ENCODE results near the gene TAF8.
A peak's percentile ranks its signal among the peaks of the same experiment; 100 is the strongest.
"Not testable (repeated sequence)": the region's sequence is repeated elsewhere in the genome, so short reads cannot be mapped to it uniquely, and the experiment has no call there.

TAF8 gene

DNA sequence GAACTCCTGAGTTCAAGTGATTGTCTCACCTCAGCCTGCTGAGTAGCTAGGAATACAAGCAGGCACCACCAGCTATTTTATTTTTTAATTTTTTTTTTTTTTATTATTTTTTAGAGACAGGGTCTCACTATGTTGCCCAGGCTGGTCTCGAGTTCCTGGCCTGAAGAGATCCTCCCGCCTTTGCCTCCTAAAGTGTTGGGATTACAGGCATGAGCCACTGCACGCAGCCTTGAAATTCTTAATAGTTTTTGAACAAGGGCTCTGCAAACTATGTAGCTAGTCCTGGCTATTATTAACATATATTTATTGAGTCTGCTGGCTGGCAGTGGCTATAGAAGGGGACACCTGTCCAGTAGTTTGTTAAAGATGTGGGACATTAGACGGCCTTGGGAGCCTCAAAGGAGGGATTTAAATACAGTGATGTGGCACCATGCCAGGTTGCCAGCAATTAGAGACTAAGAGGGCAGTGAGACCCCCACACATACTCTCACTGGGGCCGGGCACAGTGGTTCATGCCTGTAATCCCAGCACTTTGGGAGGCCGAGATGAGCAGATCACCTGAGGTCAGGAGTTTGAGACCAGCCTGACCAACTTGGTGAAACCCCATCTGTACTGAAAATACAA, 21.1 kb upstream of the TAF8 start:
- DNase-seq: no peak

DNA sequence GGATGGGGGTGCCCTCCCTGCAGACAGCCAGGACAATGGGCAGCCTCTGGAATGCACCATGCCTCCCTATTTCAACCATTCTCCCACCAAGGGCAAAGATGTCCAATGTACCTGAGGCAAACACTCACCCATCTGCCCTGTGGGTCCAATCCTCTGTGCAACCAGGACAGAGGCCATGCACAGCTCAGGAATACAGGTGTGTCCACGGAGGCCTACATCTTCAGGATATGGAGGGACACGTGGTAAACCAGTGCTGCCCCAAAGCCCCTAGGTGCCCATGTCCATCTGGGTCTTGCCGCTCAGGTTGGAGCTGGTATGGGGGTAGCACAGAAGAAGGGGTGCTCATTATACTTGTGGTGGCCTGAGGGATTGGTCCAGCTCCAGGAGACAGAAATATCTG, 20.4 kb upstream of the TAF8 start:
- no peak for DNase-seq

GRCh38 chr6:42030585-42031506, 19.5 kb upstream of the TAF8 start:
- peak in 1 of 2 experiments; percentile 27 for DNase-seq

GRCh38 chr6:42032366-42032765, 18.0 kb upstream of the TAF8 start:
- no peak for DNase-seq

DNA sequence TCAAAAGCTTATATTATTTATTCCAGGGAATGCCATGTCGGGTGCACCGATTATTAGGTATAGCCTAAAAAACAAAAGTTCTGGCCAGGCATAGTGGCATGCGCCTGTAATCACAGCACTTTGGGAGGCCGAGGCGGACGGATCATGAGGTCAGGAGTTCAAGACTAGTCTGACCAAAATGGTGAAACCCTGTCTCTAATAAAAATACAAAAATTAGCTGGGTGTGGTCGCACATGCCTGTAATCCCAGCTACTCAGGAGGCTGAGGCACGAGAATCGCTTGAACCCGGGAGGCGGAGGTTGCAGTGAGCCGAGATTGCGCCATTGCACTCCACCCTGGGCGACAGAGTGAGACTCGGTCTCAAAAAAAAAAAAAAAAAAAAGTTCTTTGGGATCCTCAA, 12.7 kb upstream of the TAF8 start:
- not testable (repeated sequence) for DNase-seq

DNA sequence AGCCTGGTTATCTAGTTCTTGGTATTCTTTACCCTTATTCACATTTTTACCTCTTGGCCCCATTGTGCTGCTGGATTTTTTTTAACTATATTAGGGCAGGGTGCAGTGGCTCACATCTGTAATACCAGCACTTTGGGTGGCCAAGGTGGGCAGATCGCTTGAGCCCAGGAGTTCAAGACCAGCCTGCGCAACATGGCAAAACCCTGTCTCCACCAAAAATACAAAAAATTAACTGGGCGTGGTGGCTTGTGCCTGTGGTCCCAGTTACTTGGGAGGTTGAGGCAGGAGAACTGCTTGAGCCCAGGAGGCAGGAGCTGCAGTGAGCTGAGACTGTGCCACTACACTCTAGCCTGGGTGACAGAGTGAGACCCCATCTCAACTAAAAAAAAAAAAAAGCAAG, 12.2 kb upstream of the TAF8 start:
- DNase-seq: no peak

DNA sequence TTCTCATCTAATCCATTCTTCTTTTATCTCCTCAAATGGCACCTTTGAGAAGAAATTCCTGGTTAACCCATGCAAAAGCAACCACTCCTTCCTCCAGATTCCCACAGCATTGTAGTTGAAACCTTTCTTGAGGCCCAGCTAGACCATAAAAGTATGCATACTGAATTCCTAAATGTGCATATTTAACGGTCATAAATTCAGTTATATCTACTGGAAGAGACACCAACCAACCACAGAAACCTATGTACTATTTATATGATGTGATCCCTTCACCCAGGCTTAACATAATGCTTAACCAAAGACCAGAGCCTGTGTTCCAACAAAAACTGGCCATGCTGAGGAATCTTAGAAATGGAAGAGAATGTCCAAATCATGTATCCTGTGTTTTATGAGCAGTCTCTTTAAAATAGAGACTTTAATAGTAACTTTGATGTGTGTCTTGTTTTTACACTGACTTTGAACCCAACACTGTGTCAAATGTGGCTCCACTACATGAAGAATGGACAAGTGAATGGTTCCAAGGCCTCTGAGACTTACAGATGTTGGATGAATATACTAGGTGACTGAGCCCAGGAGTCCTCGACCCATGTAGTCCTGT, 11.4 kb upstream of the TAF8 start:
- DNase-seq: no peak

DNA sequence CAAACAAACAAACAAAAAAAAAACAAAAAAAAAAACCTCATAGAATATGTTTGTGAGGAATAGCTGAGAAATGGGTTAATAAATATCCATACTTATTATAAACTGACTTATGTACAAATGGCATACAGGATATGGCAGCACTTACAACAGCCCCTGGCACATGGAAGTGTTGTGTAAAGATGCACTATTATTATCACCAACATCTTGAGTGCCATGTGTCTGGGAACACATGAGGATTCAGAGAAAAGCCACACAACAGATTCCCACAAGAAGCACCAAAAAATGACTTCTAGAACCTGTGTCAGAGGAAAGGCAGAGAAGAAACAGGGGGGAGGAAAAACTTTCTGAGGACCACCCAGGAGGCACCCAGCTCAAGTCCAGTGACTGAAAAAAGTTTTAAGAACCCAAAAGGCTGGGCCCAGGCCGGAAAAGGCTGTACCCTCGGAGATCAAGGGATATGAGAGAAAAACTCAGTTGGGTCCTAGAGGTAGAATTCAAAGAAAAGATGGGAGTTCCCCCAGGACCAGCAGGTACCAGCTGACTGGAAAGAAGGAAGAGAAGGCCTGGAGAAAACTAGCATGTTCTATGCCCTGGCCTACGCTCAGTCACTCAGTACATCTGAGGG, 9.4 kb upstream of the TAF8 start:
- DNase-seq: no peak

- no peak for DNase-seq
Measured at GRCh38 chr6:42041481-42042053, 8.8 kb upstream of the TAF8 start.

GRCh38 chr6:42042108-42042507, 8.2 kb upstream of the TAF8 start:
- no peak for DNase-seq

DNA sequence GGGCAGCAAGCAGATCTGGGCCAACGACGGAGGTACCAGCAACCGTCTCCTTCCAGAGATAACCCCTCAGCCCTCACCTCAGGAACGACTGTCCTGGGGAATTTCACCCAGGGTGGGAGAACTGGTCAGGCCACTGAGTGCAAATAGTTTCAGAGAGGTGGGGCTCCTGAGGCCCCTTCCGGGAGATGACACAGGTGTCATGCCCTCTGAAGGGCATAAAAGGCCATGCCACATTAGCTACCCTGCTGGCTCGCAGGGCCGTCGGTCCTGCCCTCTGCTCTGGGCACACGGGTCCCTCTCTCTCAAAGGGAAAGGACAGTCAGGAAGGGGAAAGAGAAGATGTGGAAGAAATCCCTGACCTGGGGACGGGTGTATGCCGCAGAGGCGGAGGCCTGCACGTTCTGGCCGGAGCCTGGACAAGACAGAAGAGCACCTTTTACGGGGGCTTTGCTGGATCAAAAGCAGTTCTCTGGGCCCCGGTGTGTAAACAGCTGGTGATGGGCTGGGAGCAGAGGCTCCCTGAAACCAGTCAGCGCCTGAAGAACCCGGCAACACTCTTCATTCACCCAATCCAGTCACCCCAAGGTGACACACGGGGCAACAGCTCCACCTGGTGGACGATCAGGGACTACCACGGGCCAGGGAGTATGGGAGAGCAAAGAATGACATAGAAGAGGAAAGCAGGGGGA, 6.4 kb upstream of the TAF8 start:
- peak; percentile 88 to 89 for DNase-seq

- DNase-seq: peak; percentile 88 to 91
Measured at GRCh38 chr6:42045538-42046460, 4.5 kb upstream of the TAF8 start.

DNA sequence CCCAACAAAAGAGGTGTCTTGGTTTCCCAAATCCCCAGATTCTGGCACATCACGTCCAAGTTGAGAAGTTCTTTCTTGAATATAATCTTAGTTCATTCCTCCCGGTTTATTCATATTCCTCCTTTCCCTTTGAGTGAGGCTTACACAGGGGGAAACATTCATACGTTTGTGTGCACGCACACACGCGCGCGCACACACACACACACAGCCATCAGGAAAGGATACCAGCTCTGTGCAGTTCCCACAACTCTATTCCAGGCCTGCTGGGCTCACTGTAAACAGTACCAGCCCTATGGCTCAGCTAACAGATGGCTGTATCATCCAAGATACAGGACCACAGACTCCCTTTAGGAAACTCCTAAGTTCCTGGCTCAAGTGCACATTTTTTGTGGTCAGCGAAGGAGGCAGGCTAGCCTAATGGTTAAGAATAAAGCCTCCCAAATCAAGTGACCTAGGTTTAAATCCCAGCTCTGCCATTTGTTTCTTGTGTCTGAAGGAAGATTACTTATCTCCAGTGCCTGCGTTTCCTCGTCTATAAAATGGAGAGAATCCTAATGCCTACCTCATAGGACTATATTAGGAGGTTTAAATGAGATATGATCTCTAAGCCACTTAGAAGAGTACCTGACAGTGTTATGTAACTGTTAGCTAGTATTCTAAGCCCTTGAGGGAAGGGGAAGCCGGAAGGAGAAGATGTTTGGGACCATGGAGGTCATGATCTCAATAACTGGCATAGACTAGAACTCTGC, 3.7 kb upstream of the TAF8 start:
- no peak for DNase-seq

DNA sequence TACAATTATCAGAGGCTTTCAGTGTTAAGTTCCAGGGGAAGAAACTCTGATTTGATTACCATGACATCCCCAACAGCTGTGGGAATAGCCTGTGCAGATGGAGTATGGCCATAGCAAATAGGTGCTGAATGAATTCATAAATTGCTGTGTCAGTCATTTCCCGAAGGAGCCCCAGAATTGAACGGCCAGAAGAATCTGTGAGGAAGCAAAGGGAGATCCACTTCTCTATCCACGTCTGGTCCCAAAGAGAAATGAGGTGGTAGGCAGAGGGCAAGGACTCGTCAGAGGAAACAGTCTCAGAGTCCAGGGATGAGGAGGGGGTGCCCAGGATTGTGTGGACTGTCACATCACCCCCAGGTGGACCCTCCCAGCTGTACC, 3.1 kb upstream of the TAF8 start:
- DNase-seq: no peak

GRCh38 chr6:42047790-42048405, 2.4 kb upstream of the TAF8 start:
- DNase-seq: no peak

DNA sequence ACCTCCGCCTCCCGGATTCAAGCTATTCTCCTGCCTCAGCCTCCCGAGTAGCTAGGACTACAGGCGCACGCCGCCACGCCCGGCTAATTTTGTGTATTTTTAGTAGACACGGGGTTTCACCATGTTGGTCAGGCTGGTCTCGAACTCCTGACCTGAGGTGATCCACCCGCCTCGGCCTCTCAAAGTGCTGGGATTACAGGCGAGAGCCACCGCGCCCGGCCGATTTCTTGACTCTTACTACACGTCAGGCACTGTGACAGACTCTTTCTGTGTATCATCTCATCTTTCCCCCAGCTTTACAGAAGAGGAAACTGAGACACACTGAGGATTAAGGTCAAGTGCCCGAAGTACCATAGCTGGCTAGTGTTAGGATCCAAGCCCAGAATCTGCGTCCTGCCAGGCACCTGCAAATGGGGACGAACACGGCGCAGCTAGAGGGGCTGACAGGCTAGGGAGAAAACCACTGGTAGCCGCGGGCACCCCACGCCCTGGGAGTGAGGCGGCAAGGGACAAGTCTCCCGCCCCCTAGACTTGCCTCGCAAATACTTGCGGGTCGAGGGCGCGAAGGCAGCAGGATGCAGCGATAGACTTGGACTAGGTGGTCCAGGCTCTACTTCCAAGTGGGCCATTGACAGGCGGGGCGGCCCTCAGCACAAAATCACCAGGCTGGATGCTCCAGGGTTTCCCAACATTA, 1.1 kb upstream of the TAF8 start:
- no peak for DNase-seq

DNA sequence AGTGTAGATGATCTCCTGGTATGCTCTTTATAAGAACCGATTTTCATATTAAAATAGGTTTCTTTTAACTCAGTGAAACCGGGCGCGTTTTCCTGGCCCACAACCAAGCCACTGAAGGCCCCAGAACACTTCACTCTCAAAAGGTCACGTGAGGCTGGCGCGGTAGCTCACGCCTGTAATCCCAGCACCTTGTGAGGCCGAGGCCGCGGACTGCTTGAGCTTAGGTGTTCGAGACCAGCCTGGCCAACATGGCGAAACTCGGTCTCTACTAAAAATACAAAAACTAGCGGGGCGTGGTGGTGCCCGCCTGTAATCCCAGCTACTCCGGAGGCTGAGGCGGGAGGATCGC, 402 bp upstream of the TAF8 start:
- no peak for DNase-seq

DNA sequence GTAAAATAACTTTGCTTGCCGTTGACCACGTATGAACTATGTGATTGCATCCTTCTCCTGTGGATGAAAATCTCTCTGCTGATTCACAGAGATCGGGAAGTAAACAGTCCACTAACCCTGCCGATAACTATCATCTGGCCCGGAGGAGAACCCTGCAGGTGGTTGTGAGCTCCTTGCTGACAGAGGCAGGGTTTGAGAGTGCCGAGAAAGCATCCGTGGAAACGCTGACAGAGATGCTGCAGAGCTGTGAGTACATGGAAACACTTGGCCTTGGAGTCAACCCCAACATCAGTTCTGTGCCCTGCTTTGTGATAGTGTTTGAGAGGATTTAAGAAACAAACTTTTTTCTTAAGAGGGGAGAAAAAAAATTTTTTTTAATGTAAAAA, 937 bp downstream of the TAF8 start:
- no peak for DNase-seq

- no peak for DNase-seq
Measured at GRCh38 chr6:42053601-42054000, 3.3 kb downstream of the TAF8 start.

DNA sequence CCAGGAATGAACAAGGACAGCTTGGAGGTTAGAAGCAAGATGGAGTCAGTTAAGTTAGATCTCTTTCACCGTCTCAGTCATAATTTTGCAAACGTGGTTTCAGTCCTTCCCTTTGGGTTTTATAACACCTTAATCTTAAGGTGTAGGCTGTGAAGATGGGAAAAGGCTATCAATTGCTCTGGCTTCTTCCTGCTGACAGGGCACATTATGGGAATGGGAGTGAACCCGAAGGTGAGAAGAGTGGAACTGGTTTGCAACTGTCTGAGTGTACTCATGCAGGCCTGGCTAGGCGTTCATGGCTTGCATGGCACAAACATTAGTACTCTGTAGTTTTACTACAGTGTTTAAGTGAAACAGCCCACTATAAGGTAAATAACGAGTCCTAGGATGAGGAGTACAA, 9.4 kb downstream of the TAF8 start:
- no peak for DNase-seq

Measured in AML-193 (cell line).